Liver (tissue), 9 donors: ENCODE data around the gene CACNA2D1. TPM values are rescaled to one million over a fixed set of nuclear protein-coding genes. Genes with fewer than 3 reads are reported as not detected.

Experiments
- DNase-seq: peaks from one replicate; pipeline ENCODE4 v3.0.0-alpha.2; 2017; ENCODE audit warnings: low spot score
- H3K27ac ChIP-seq, 2 donors: one replicate each; pipeline ENCODE4 v1.7.0; 2013; ENCODE audit warnings: inconsistent platforms in 2 of 2, low read length in 2 of 2, control low read depth in 1 of 2, low read depth in 1 of 2, mild to moderate bottlenecking in 1 of 2
- H3K27me3 ChIP-seq, 4 donors: one replicate each; pipeline versions ENCODE4 v1.6.1 to v1.7.0; 2013; ENCODE audit warnings: low read length in 3 of 4, inconsistent platforms in 1 of 4, mild to moderate bottlenecking in 1 of 4, moderate library complexity in 1 of 4; ENCODE audit not compliant: control insufficient read depth in 4 of 4, insufficient read depth in 4 of 4
- H3K36me3 ChIP-seq, 4 donors: one replicate each; pipeline versions ENCODE4 v1.6.1 to v1.7.0; 2013; ENCODE audit warnings: low read length in 3 of 4, mild to moderate bottlenecking in 3 of 4, low read depth in 1 of 4, moderate library complexity in 1 of 4; ENCODE audit not compliant: control insufficient read depth in 4 of 4, insufficient read depth in 3 of 4
- H3K4me1 ChIP-seq, 4 donors: one replicate each; pipeline versions ENCODE4 v1.6.1 to v1.7.0; 2013; ENCODE audit warnings: low read length in 3 of 4, mild to moderate bottlenecking in 3 of 4, moderate library complexity in 1 of 4; ENCODE audit not compliant: control insufficient read depth in 4 of 4, insufficient read depth in 4 of 4
- H3K4me3 ChIP-seq, 3 donors: one replicate each; pipeline versions ENCODE4 v1.6.1 to v1.7.0; 2013; ENCODE audit warnings: low read length in 3 of 3, control low read depth in 1 of 3, low read depth in 1 of 3, mild to moderate bottlenecking in 1 of 3
- H3K9ac ChIP-seq, 2 donors: one replicate each; pipeline ENCODE4 v1.7.0; 2013; ENCODE audit warnings: low read length in 2 of 2, mild to moderate bottlenecking in 2 of 2, moderate library complexity in 2 of 2, control low read depth in 1 of 2, low read depth in 1 of 2
- H3K9me3 ChIP-seq, 4 donors: one replicate each; pipeline versions ENCODE4 v1.6.1 to v1.7.0; 2013; ENCODE audit warnings: low read length in 3 of 4; ENCODE audit not compliant: control insufficient read depth in 4 of 4
- ATF3 ChIP-seq: IDR thresholded peaks from 2 replicates; pipeline ENCODE4 v1.6.1; 2016; ENCODE audit warnings: antibody characterized with exemption
- CTCF ChIP-seq: fragments of 150-350 bp; IDR thresholded peaks from 2 replicates; pipeline ENCODE4 v1.5.1; 2017; ENCODE audit warnings: improper control_type of control experiment, low read depth, low read length; ENCODE audit not compliant: missing input control
- EGR1 ChIP-seq, 2 donors: IDR thresholded peaks; 2 replicates each; pipeline ENCODE4 v1.6.1; 2016 to 2018; ENCODE audit warnings: antibody characterized with exemption in 2 of 2, low read depth in 2 of 2
- FOXA2 ChIP-seq: IDR thresholded peaks from 2 replicates; pipeline ENCODE4 v1.6.1; 2016; ENCODE audit warnings: antibody characterized with exemption
- GABPA ChIP-seq, 2 donors: IDR thresholded peaks in 1 of 2; conservative IDR thresholded peaks in 1 of 2; 2 replicates each; pipeline ENCODE4 v1.6.1; 2016; ENCODE audit warnings: antibody characterized with exemption in 2 of 2, mild to moderate bottlenecking in 1 of 2, moderate library complexity in 1 of 2
- HNF4A ChIP-seq, 2 donors: conservative IDR thresholded peaks; 2 replicates each; pipeline ENCODE4 v1.6.1; 2016; ENCODE audit warnings: antibody characterized with exemption in 2 of 2, mild to moderate bottlenecking in 2 of 2
- HNF4G ChIP-seq: IDR thresholded peaks from 2 replicates; pipeline ENCODE4 v1.6.1; 2016; ENCODE audit warnings: antibody characterized with exemption
- JUND ChIP-seq, 2 donors: IDR thresholded peaks; 2 replicates each; pipeline ENCODE4 v1.6.1; 2016; ENCODE audit warnings: antibody characterized with exemption in 2 of 2
- MAX ChIP-seq: IDR thresholded peaks from 2 replicates; pipeline ENCODE4 v1.6.1; 2016; ENCODE audit warnings: antibody characterized with exemption
- NR2F2 ChIP-seq: IDR thresholded peaks from 2 replicates; pipeline ENCODE4 v1.6.1; 2016; ENCODE audit warnings: antibody characterized with exemption
- RAD21 ChIP-seq, 2 donors: IDR thresholded peaks; 2 replicates each; pipeline ENCODE4 v1.6.1; 2016; ENCODE audit warnings: antibody characterized with exemption in 2 of 2, mild to moderate bottlenecking in 2 of 2
- REST ChIP-seq: IDR thresholded peaks from 2 replicates; pipeline ENCODE4 v1.6.1; 2016; ENCODE audit warnings: antibody characterized with exemption, mild to moderate bottlenecking
- RXRA ChIP-seq, 2 donors: IDR thresholded peaks; 2 replicates each; pipeline ENCODE4 v1.6.1; 2017 to 2018; ENCODE audit warnings: antibody characterized with exemption in 2 of 2, mild to moderate bottlenecking in 1 of 2
- SP1 ChIP-seq: IDR thresholded peaks from 2 replicates; pipeline ENCODE4 v1.6.1; 2018; ENCODE audit warnings: antibody characterized with exemption, mild to moderate bottlenecking
- TAF1 ChIP-seq: conservative IDR thresholded peaks from 2 replicates; pipeline ENCODE4 v1.6.1; 2016; ENCODE audit warnings: antibody characterized with exemption, mild to moderate bottlenecking
- YY1 ChIP-seq: IDR thresholded peaks from 2 replicates; pipeline ENCODE4 v1.6.1; 2016; ENCODE audit warnings: antibody characterized with exemption, mild to moderate bottlenecking
- WGBS: extraction: QIAGEN DNeasy Blood & Tissue Kit; methylation state at CpG from one replicate; pipeline ENCODE4 v1.1.7; 2013; 5-methylcytosine and 5-hydroxymethylcytosine counted together
- polyA plus RNA-seq, 2 donors: library from polyadenylated mRNA; stranded (reverse) in 1 of 2; unstranded in 1 of 2; fragments of 200-250 nt in 1 of 2; fragments of >200 nt in 1 of 2; fragmentation: Nextera tagmentation in 1 of 2; extraction: Ambion mirVana in 1 of 2; gene quantifications; one replicate each; pipeline versions ENCODE4 v1.2.1 to v1.2.3, GENCODE V29; 2013 to 2015
- total RNA-seq, 2 donors: library from RNA; depleted of rRNA; stranded (reverse); fragments of >200 nt; gene quantifications; one replicate each; pipeline ENCODE4 v1.2.3, GENCODE V29; 2014
- donor health status: healthy.
- donor health status: healthy.
- donor health status: healthy.
- donor health status: healthy.
- donor health status: healthy.

CACNA2D1 gene
- total and polyA plus RNA-seq, 4 donors: 0.42 to 2.3 (median 0.94) TPM

GRCh38 chr7:82335001-82335400 lies 108.6 kb downstream of the CACNA2D1 start:
- Histone ChIP-seq H3K9ac (no peak overlapping the region), H3K9me3 (no peaks in the 10 kb centered on the region), H3K4me1 (no peaks in the 10 kb centered on the region), H3K27me3 (no peaks in the 10 kb centered on the region), H3K36me3 (no peaks in the 10 kb centered on the region), H3K27ac (no peak overlapping the region), H3K4me3 (no peak overlapping the region)
- DNase-seq: no peak
- no peak for TF ChIP-seq GABPA (IDR thresholded peaks at IDR 0.05 in 1 of 2, conservative IDR thresholded peaks at IDR 0.05 in 1 of 2)
- TF ChIP-seq JUND (IDR thresholded peaks at IDR 0.05): no peak
- TF ChIP-seq MAX: no peak
- TF ChIP-seq CTCF: no peak
- TF ChIP-seq EGR1 (IDR thresholded peaks at IDR 0.05; ENCODE audit: low read depth in 2 of 2): no peak
- TF ChIP-seq TAF1: no peak
- TF ChIP-seq RXRA (IDR thresholded peaks at IDR 0.05): no peak
- TF ChIP-seq HNF4A (conservative IDR thresholded peaks at IDR 0.05): no peak
- TF ChIP-seq HNF4G: no peak
- no peak for TF ChIP-seq YY1
- no peak for TF ChIP-seq NR2F2
- 78% methylated on average over 2 of the region's 2 CpGs for WGBS

- Histone ChIP-seq H3K9ac (no peak overlapping the region), H3K36me3 (no peaks in the 10 kb centered on the region), H3K27ac (no peak overlapping the region), H3K27me3 (no peaks in the 10 kb centered on the region), H3K4me3 (no peak overlapping the region), H3K4me1 (no peaks in the 10 kb centered on the region), H3K9me3 (no peaks in the 10 kb centered on the region)
- DNase-seq: no peak
- no peak for TF ChIP-seq MAX
- TF ChIP-seq ATF3: no peak
- TF ChIP-seq FOXA2: no peak
- no peak for TF ChIP-seq HNF4G
- no peak for TF ChIP-seq NR2F2
- no peak for TF ChIP-seq JUND (IDR thresholded peaks at IDR 0.05)
- no peak for TF ChIP-seq YY1
- TF ChIP-seq SP1: no peak
- TF ChIP-seq HNF4A (conservative IDR thresholded peaks at IDR 0.05): no peak
- no peak for TF ChIP-seq REST
- no peak for TF ChIP-seq RXRA (IDR thresholded peaks at IDR 0.05)
- no peak for TF ChIP-seq RAD21 (IDR thresholded peaks at IDR 0.05)
- no peak for TF ChIP-seq EGR1 (IDR thresholded peaks at IDR 0.05; ENCODE audit: low read depth in 2 of 2)
- TF ChIP-seq TAF1: no peak
- no peak for TF ChIP-seq GABPA (IDR thresholded peaks at IDR 0.05 in 1 of 2, conservative IDR thresholded peaks at IDR 0.05 in 1 of 2)
Measured at GRCh38 chr7:82331234-82331633, 112.3 kb downstream of the CACNA2D1 start.
